Left forelimb (tissue), 1 donor: ENCODE results near the gene SERPINA1.
"Not testable (repeated sequence)": the region's sequence is repeated elsewhere in the genome, so short reads cannot be mapped to it uniquely, and the experiment has no call there.

ENCODE experiments used
- DNase-seq: peaks from one replicate; pipeline ENCODE4 v3.0.0-alpha.2; 2018; ENCODE audit warnings: low spot score

The SERPINA1 gene

GRCh38 chr14:94346065-94346786, 42.2 kb downstream of the SERPINA1 start:
- not testable (repeated sequence) for DNase-seq

- DNase-seq = no peak
Observed at GRCh38 chr14:94345344-94346064, 42.9 kb downstream of the SERPINA1 start.

- DNase-seq = no peak
Observed at GRCh38 chr14:94344389-94344788, 44.0 kb downstream of the SERPINA1 start.

GRCh38 chr14:94343238-94344005, 45.0 kb downstream of the SERPINA1 start:
- DNase-seq = no peak

- DNase-seq = peak; percentile 83
Observed at GRCh38 chr14:94342334-94342934, 46.0 kb downstream of the SERPINA1 start.

- DNase-seq = no peak
Observed at GRCh38 chr14:94341656-94342333, 46.6 kb downstream of the SERPINA1 start.

- DNase-seq = no peak
Observed at GRCh38 chr14:94340533-94340932, 47.9 kb downstream of the SERPINA1 start.

- no peak for DNase-seq
Observed at GRCh38 chr14:94338023-94338422, 50.4 kb downstream of the SERPINA1 start.

- DNase-seq = no peak
Observed at GRCh38 chr14:94337274-94337673, 51.1 kb downstream of the SERPINA1 start.

GRCh38 chr14:94334872-94335271, 53.5 kb downstream of the SERPINA1 start:
- DNase-seq = no peak

GRCh38 chr14:94332587-94332986, 55.8 kb downstream of the SERPINA1 start:
- DNase-seq = no peak

GRCh38 chr14:94332063-94332583, 56.3 kb downstream of the SERPINA1 start:
- no peak for DNase-seq

- no peak for DNase-seq
Observed at GRCh38 chr14:94331462-94331861, 56.9 kb downstream of the SERPINA1 start.

- no peak for DNase-seq
Observed at GRCh38 chr14:94330857-94331256, 57.5 kb downstream of the SERPINA1 start.

GRCh38 chr14:94330432-94330831, 58.0 kb downstream of the SERPINA1 start:
- no peak for DNase-seq

- DNase-seq = no peak
Observed at GRCh38 chr14:94329857-94330256, 58.5 kb downstream of the SERPINA1 start.

- DNase-seq = no peak
Observed at GRCh38 chr14:94328196-94328595, 60.2 kb downstream of the SERPINA1 start.
